Liver (tissue), 9 donors: ENCODE measurements around the gene RUNX1. TPM values are rescaled to one million over a fixed set of nuclear protein-coding genes. Genes with fewer than 3 reads are reported as not detected.

Experiments
- DNase-seq: peaks from one replicate; pipeline ENCODE4 v3.0.0-alpha.2; 2017; ENCODE audit warnings: low spot score
- H3K27ac ChIP-seq, 2 donors: one replicate each; pipeline ENCODE4 v1.7.0; 2013; ENCODE audit warnings: inconsistent platforms in 2 of 2, low read length in 2 of 2, control low read depth in 1 of 2, low read depth in 1 of 2, mild to moderate bottlenecking in 1 of 2
- H3K27me3 ChIP-seq, 4 donors: one replicate each; pipeline versions ENCODE4 v1.6.1 to v1.7.0; 2013; ENCODE audit warnings: low read length in 3 of 4, inconsistent platforms in 1 of 4, mild to moderate bottlenecking in 1 of 4, moderate library complexity in 1 of 4; ENCODE audit not compliant: control insufficient read depth in 4 of 4, insufficient read depth in 4 of 4
- H3K36me3 ChIP-seq, 4 donors: one replicate each; pipeline versions ENCODE4 v1.6.1 to v1.7.0; 2013; ENCODE audit warnings: low read length in 3 of 4, mild to moderate bottlenecking in 3 of 4, low read depth in 1 of 4, moderate library complexity in 1 of 4; ENCODE audit not compliant: control insufficient read depth in 4 of 4, insufficient read depth in 3 of 4
- H3K4me1 ChIP-seq, 4 donors: one replicate each; pipeline versions ENCODE4 v1.6.1 to v1.7.0; 2013; ENCODE audit warnings: low read length in 3 of 4, mild to moderate bottlenecking in 3 of 4, moderate library complexity in 1 of 4; ENCODE audit not compliant: control insufficient read depth in 4 of 4, insufficient read depth in 4 of 4
- H3K4me3 ChIP-seq, 3 donors: one replicate each; pipeline versions ENCODE4 v1.6.1 to v1.7.0; 2013; ENCODE audit warnings: low read length in 3 of 3, control low read depth in 1 of 3, low read depth in 1 of 3, mild to moderate bottlenecking in 1 of 3
- H3K9ac ChIP-seq, 2 donors: one replicate each; pipeline ENCODE4 v1.7.0; 2013; ENCODE audit warnings: low read length in 2 of 2, mild to moderate bottlenecking in 2 of 2, moderate library complexity in 2 of 2, control low read depth in 1 of 2, low read depth in 1 of 2
- H3K9me3 ChIP-seq, 4 donors: one replicate each; pipeline versions ENCODE4 v1.6.1 to v1.7.0; 2013; ENCODE audit warnings: low read length in 3 of 4; ENCODE audit not compliant: control insufficient read depth in 4 of 4
- ATF3 ChIP-seq: IDR thresholded peaks from 2 replicates; pipeline ENCODE4 v1.6.1; 2016; ENCODE audit warnings: antibody characterized with exemption
- EGR1 ChIP-seq, 2 donors: IDR thresholded peaks; 2 replicates each; pipeline ENCODE4 v1.6.1; 2016 to 2018; ENCODE audit warnings: antibody characterized with exemption in 2 of 2, low read depth in 2 of 2
- FOXA1 ChIP-seq: IDR thresholded peaks from 2 replicates; pipeline ENCODE4 v1.6.1; 2016; ENCODE audit warnings: antibody characterized with exemption
- FOXA2 ChIP-seq: IDR thresholded peaks from 2 replicates; pipeline ENCODE4 v1.6.1; 2016; ENCODE audit warnings: antibody characterized with exemption
- GABPA ChIP-seq, 2 donors: IDR thresholded peaks in 1 of 2; conservative IDR thresholded peaks in 1 of 2; 2 replicates each; pipeline ENCODE4 v1.6.1; 2016; ENCODE audit warnings: antibody characterized with exemption in 2 of 2, mild to moderate bottlenecking in 1 of 2, moderate library complexity in 1 of 2
- HNF4A ChIP-seq, 2 donors: conservative IDR thresholded peaks; 2 replicates each; pipeline ENCODE4 v1.6.1; 2016; ENCODE audit warnings: antibody characterized with exemption in 2 of 2, mild to moderate bottlenecking in 2 of 2
- HNF4G ChIP-seq: IDR thresholded peaks from 2 replicates; pipeline ENCODE4 v1.6.1; 2016; ENCODE audit warnings: antibody characterized with exemption
- MAX ChIP-seq: IDR thresholded peaks from 2 replicates; pipeline ENCODE4 v1.6.1; 2016; ENCODE audit warnings: antibody characterized with exemption
- NR2F2 ChIP-seq: IDR thresholded peaks from 2 replicates; pipeline ENCODE4 v1.6.1; 2016; ENCODE audit warnings: antibody characterized with exemption
- RAD21 ChIP-seq, 2 donors: IDR thresholded peaks; 2 replicates each; pipeline ENCODE4 v1.6.1; 2016; ENCODE audit warnings: antibody characterized with exemption in 2 of 2, mild to moderate bottlenecking in 2 of 2
- RXRA ChIP-seq, 2 donors: IDR thresholded peaks; 2 replicates each; pipeline ENCODE4 v1.6.1; 2017 to 2018; ENCODE audit warnings: antibody characterized with exemption in 2 of 2, mild to moderate bottlenecking in 1 of 2
- SP1 ChIP-seq: IDR thresholded peaks from 2 replicates; pipeline ENCODE4 v1.6.1; 2018; ENCODE audit warnings: antibody characterized with exemption, mild to moderate bottlenecking
- TAF1 ChIP-seq: conservative IDR thresholded peaks from 2 replicates; pipeline ENCODE4 v1.6.1; 2016; ENCODE audit warnings: antibody characterized with exemption, mild to moderate bottlenecking
- ZBTB33 ChIP-seq: IDR thresholded peaks from 2 replicates; pipeline ENCODE4 v1.6.1; 2016; ENCODE audit warnings: antibody characterized with exemption
- WGBS: extraction: QIAGEN DNeasy Blood & Tissue Kit; methylation state at CpG from one replicate; pipeline ENCODE4 v1.1.7; 2013; 5-methylcytosine and 5-hydroxymethylcytosine counted together
- polyA plus RNA-seq, 2 donors: library from polyadenylated mRNA; stranded (reverse) in 1 of 2; unstranded in 1 of 2; fragments of 200-250 nt in 1 of 2; fragments of >200 nt in 1 of 2; fragmentation: Nextera tagmentation in 1 of 2; extraction: Ambion mirVana in 1 of 2; gene quantifications; one replicate each; pipeline versions ENCODE4 v1.2.1 to v1.2.3, GENCODE V29; 2013 to 2015
- total RNA-seq, 2 donors: library from RNA; depleted of rRNA; stranded (reverse); fragments of >200 nt; gene quantifications; one replicate each; pipeline ENCODE4 v1.2.3, GENCODE V29; 2014
- TF ChIP-seq, protein P1 (sequence below): IDR thresholded peaks from 2 replicates; pipeline ENCODE4 v1.6.1; 2016; ENCODE audit warnings: antibody characterized with exemption, mild to moderate bottlenecking
- TF ChIP-seq, protein P2 (sequence below): fragments of 150-350 bp; IDR thresholded peaks from 2 replicates; pipeline ENCODE4 v1.5.1; 2017; ENCODE audit warnings: improper control_type of control experiment, low read depth, low read length; ENCODE audit not compliant: missing input control
- donor health status: healthy.
- donor health status: healthy.
- donor health status: healthy.
- donor health status: healthy.
- donor health status: healthy.

RUNX1 gene
- total and polyA plus RNA-seq, 4 donors, result 0.98 to 7.2 (median 3.1) TPM

DNA sequence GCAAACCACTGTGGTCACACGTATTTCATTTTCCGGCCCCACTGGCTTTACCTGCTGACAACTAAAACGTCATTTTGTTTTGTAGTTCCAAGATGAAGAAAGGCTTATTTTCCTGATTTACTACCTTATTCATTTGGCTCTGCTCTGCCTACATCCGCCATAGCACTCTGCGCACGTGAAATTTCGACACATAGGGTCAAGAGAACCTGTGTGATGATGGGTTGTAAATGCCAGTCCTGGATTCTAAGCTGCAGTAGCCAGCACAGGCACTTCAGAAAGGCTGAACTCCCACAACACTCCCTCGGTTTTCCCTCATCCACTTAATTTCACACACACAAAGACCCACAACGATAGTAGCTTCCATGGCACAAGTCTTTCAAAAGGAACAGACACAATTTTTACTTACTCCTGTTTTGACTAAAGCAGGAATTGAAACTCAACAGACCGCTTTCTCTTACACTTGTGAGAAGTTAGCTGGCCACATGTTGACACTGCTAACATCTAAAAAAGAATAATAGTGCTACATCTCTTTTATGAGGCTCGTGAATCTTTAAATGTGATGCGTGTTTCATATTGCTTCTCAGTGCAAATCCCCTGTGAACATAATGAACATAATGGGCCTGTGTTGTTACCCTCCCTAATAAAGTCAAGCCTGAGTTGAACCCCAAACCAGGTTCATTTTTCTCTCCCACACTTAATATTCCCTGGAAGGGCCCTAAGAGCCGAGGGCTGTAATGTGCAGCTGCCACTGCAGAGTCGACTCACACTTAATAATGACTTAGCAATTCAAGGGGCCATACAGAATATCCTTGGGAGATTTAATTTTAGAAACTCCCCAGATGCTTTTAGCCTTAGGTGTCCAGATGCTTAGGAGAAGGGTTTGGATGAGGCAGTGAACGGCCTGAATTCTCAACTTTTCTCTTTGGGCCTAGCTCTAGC lies 1.5 kb upstream of the RUNX1 start:
- TF ChIP-seq ATF3, result no peak
- TF ChIP-seq ZBTB33, result no peak
- no peak for TF ChIP-seq RAD21 (IDR thresholded peaks at IDR 0.05)
- TF ChIP-seq, protein P1, sequence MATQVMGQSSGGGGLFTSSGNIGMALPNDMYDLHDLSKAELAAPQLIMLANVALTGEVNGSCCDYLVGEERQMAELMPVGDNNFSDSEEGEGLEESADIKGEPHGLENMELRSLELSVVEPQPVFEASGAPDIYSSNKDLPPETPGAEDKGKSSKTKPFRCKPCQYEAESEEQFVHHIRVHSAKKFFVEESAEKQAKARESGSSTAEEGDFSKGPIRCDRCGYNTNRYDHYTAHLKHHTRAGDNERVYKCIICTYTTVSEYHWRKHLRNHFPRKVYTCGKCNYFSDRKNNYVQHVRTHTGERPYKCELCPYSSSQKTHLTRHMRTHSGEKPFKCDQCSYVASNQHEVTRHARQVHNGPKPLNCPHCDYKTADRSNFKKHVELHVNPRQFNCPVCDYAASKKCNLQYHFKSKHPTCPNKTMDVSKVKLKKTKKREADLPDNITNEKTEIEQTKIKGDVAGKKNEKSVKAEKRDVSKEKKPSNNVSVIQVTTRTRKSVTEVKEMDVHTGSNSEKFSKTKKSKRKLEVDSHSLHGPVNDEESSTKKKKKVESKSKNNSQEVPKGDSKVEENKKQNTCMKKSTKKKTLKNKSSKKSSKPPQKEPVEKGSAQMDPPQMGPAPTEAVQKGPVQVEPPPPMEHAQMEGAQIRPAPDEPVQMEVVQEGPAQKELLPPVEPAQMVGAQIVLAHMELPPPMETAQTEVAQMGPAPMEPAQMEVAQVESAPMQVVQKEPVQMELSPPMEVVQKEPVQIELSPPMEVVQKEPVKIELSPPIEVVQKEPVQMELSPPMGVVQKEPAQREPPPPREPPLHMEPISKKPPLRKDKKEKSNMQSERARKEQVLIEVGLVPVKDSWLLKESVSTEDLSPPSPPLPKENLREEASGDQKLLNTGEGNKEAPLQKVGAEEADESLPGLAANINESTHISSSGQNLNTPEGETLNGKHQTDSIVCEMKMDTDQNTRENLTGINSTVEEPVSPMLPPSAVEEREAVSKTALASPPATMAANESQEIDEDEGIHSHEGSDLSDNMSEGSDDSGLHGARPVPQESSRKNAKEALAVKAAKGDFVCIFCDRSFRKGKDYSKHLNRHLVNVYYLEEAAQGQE, result no peak
- TF ChIP-seq FOXA2, result no peak
- no peak for TF ChIP-seq HNF4A (conservative IDR thresholded peaks at IDR 0.05)
- TF ChIP-seq EGR1 (IDR thresholded peaks at IDR 0.05; ENCODE audit: low read depth in 2 of 2), result no peak
- TF ChIP-seq RXRA (IDR thresholded peaks at IDR 0.05), result no peak
- TF ChIP-seq SP1, result no peak
- TF ChIP-seq FOXA1, result no peak
- no peak for TF ChIP-seq TAF1
- TF ChIP-seq, protein P2, sequence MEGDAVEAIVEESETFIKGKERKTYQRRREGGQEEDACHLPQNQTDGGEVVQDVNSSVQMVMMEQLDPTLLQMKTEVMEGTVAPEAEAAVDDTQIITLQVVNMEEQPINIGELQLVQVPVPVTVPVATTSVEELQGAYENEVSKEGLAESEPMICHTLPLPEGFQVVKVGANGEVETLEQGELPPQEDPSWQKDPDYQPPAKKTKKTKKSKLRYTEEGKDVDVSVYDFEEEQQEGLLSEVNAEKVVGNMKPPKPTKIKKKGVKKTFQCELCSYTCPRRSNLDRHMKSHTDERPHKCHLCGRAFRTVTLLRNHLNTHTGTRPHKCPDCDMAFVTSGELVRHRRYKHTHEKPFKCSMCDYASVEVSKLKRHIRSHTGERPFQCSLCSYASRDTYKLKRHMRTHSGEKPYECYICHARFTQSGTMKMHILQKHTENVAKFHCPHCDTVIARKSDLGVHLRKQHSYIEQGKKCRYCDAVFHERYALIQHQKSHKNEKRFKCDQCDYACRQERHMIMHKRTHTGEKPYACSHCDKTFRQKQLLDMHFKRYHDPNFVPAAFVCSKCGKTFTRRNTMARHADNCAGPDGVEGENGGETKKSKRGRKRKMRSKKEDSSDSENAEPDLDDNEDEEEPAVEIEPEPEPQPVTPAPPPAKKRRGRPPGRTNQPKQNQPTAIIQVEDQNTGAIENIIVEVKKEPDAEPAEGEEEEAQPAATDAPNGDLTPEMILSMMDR, result no peak
- no peak for TF ChIP-seq HNF4G
- no peak for TF ChIP-seq NR2F2
- H3K27me3 ChIP-seq, result peaks cover 0 to 2% (median 0%) of the 10 kb centered on the region in 4 donors
- no peak overlapping the region for H3K4me3 ChIP-seq
- no peaks in the 10 kb centered on the region for H3K9me3 ChIP-seq
- DNase-seq, result no peak
- H3K9ac ChIP-seq, result no peak overlapping the region
- H3K27ac ChIP-seq, result peak overlapping the region in 1 of 2 donors; percentile 15
- no peaks in the 10 kb centered on the region for H3K36me3 ChIP-seq
- WGBS, result 79% methylated on average over 15 of the region's 15 CpGs
- H3K4me1 ChIP-seq, result no peaks in the 10 kb centered on the region

DNA sequence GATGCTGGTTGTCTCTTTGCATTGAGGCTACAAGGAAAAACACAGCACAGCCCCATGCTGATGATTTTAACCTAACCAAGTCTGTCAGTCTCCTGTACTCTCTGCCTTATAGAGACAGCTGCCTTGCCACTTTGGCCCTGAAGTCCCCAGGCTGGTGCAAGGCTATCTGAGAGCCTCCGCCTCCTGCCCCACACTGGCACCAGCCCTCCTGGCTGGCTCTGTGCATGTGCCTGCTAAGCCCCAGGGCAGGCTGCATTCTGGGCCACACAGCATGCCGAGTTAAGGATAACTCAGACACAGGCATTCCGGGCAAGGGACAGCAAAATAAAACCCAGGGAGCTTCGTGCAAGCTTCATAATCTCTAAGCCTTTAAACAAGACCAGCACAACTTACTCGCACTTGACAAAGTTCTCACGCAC lies 910 bp downstream of the RUNX1 start:
- no peaks in the 10 kb centered on the region for H3K9me3 ChIP-seq
- H3K9ac ChIP-seq, result peak overlapping the region in 1 of 2 donors; percentile 72
- H3K27me3 ChIP-seq, result peaks cover 0 to 2% (median 0%) of the 10 kb centered on the region in 4 donors
- H3K27ac ChIP-seq, result peak overlapping the region; percentile 52 to 66
- H3K36me3 ChIP-seq, result no peaks in the 10 kb centered on the region
- DNase-seq, result no peak
- H3K4me1 ChIP-seq, result no peaks in the 10 kb centered on the region
- 77% methylated on average over 6 of the region's 6 CpGs for WGBS
- peak overlapping the region in 1 of 3 donors; percentile 7 for H3K4me3 ChIP-seq
- no peak for TF ChIP-seq RXRA (IDR thresholded peaks at IDR 0.05)
- TF ChIP-seq, protein P2, result no peak
- TF ChIP-seq EGR1 (IDR thresholded peaks at IDR 0.05; ENCODE audit: low read depth in 2 of 2), result no peak
- no peak for TF ChIP-seq RAD21 (IDR thresholded peaks at IDR 0.05)
- no peak for TF ChIP-seq TAF1
- no peak for TF ChIP-seq MAX
- no peak for TF ChIP-seq HNF4A (conservative IDR thresholded peaks at IDR 0.05)
- no peak for TF ChIP-seq GABPA (IDR thresholded peaks at IDR 0.05 in 1 of 2, conservative IDR thresholded peaks at IDR 0.05 in 1 of 2)
- TF ChIP-seq, protein P1, result no peak
